Trophoblast cell (in vitro differentiated cells and primary cell): ENCODE results near the gene THRA.

ENCODE experiments used
- DNase-seq, 2 donors: peaks; one replicate each; pipeline ENCODE4 v3.0.0-alpha.2; 2016
- H2AFZ ChIP-seq: 2 replicates; pipeline ENCODE4 v1.6.1; 2013; ENCODE audit warnings: low read length, moderate library complexity, mild to moderate bottlenecking; ENCODE audit not compliant: insufficient read depth, poor library complexity
- H2AK5ac ChIP-seq: 2 replicates; pipeline ENCODE4 v1.6.1; 2013; ENCODE audit warnings: mild to moderate bottlenecking, low read length
- H2BK120ac ChIP-seq: 2 replicates; pipeline ENCODE4 v1.6.1; 2013; ENCODE audit warnings: low read length, mild to moderate bottlenecking, moderate library complexity; ENCODE audit not compliant: insufficient read depth, poor library complexity
- H2BK12ac ChIP-seq: 2 replicates; pipeline ENCODE4 v1.6.1; 2013; ENCODE audit warnings: mild to moderate bottlenecking, low read length, moderate library complexity
- H2BK5ac ChIP-seq: 2 replicates; pipeline ENCODE4 v1.6.1; 2013; ENCODE audit warnings: low read length, low read depth, moderate library complexity, mild to moderate bottlenecking; ENCODE audit not compliant: poor library complexity
- H3K14ac ChIP-seq: 2 replicates; pipeline ENCODE4 v1.6.1; 2013; ENCODE audit warnings: mild to moderate bottlenecking, low read length
- H3K18ac ChIP-seq: 2 replicates; pipeline ENCODE4 v1.6.1; 2013; ENCODE audit warnings: mild to moderate bottlenecking, low read length
- H3K23ac ChIP-seq: 2 replicates; pipeline ENCODE4 v1.6.1; 2013; ENCODE audit warnings: low read length
- H3K27ac ChIP-seq: 2 replicates; pipeline ENCODE4 v1.5.1; 2013; ENCODE audit warnings: low read depth, mild to moderate bottlenecking, inconsistent platforms, low read length, moderate library complexity
- H3K27me3 ChIP-seq: 2 replicates; pipeline ENCODE4 v1.6.1; 2013; ENCODE audit warnings: inconsistent platforms, mild to moderate bottlenecking, low read length, moderate library complexity; ENCODE audit not compliant: insufficient read depth
- H3K36me3 ChIP-seq, 2 experiments: 1 replicate in 1 of 2; 2 replicates in 1 of 2; pipeline ENCODE4 v1.6.1; 2013; ENCODE audit warnings: low read length in 2 of 2, mild to moderate bottlenecking in 2 of 2, moderate library complexity in 1 of 2; ENCODE audit not compliant: insufficient read depth in 2 of 2, control insufficient read depth in 1 of 2
- H3K4ac ChIP-seq: 2 replicates; pipeline ENCODE4 v1.6.1; 2013; ENCODE audit warnings: low read depth, mild to moderate bottlenecking, low read length, moderate library complexity
- H3K4me1 ChIP-seq, 2 experiments: 1 replicate in 1 of 2; 2 replicates in 1 of 2; pipeline ENCODE4 v1.6.1; 2013; ENCODE audit warnings: low read length in 2 of 2, mild to moderate bottlenecking in 2 of 2, moderate library complexity in 1 of 2; ENCODE audit not compliant: insufficient read depth in 2 of 2, control insufficient read depth in 1 of 2
- H3K4me2 ChIP-seq: 2 replicates; pipeline ENCODE4 v1.6.1; 2013; ENCODE audit warnings: inconsistent platforms, mild to moderate bottlenecking, low read length, moderate library complexity
- H3K4me3 ChIP-seq: 2 replicates; pipeline ENCODE4 v1.5.1; 2013; ENCODE audit warnings: mild to moderate bottlenecking, low read depth, low read length, inconsistent platforms
- H3K79me1 ChIP-seq: one replicate; pipeline ENCODE4 v1.6.1; 2013; ENCODE audit warnings: low read length
- H3K79me2 ChIP-seq: 2 replicates; pipeline ENCODE4 v1.6.1; 2013; ENCODE audit warnings: low read length, mild to moderate bottlenecking; ENCODE audit not compliant: control insufficient read depth, insufficient read depth, poor library complexity
- H3K9ac ChIP-seq: 2 replicates; pipeline ENCODE4 v1.6.1; 2013; ENCODE audit warnings: mild to moderate bottlenecking, low read length
- H3K9me3 ChIP-seq: 2 replicates; pipeline ENCODE4 v1.6.1; 2013; ENCODE audit warnings: low read depth, mild to moderate bottlenecking, control low read depth, inconsistent platforms, low read length; ENCODE audit not compliant: insufficient read depth
- H4K12ac ChIP-seq: 2 replicates; pipeline ENCODE4 v1.6.1; 2013; ENCODE audit warnings: low read depth, mild to moderate bottlenecking, low read length, moderate library complexity
- H4K8ac ChIP-seq: 2 replicates; pipeline ENCODE4 v1.6.1; 2013; ENCODE audit warnings: low read depth, mild to moderate bottlenecking, low read length, moderate library complexity
- H4K91ac ChIP-seq: one replicate; pipeline ENCODE4 v1.6.1; 2013; ENCODE audit warnings: low read depth, mild to moderate bottlenecking, low read length, moderate library complexity
- WGBS: extraction: QIAGEN DNeasy Blood & Tissue Kit; methylation state at CpG from one replicate; pipeline ENCODE4 v1.1.7; 2013; ENCODE audit warnings: missing lambda C conversion rate; ENCODE audit not compliant: insufficient read length, insufficient coverage; ENCODE audit errors: extremely low coverage; 5-methylcytosine and 5-hydroxymethylcytosine counted together

The THRA gene

DNA sequence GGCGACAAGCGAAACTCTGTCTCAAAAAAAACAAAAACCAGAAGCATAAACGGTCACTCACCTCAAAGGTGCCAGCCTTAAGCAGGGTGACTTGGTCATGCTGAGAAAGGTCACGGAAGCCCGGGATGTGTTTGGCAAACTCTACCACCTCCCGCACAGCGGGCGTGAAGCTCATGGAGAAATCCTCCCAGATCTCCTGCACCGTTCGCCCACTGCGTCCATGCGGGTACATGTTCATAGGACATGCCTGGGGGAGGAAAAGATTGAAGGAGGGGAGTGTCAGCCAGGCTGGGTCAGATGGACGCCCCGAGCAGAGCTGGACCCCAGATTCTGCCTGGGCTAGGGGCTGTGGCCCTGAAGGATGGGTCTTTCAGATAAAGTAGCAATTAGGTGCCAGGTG lies 32.1 kb downstream of the THRA start:
- no peak overlapping the region for H3K4me3 ChIP-seq
- no peak overlapping the region for H2AK5ac ChIP-seq
- no peak overlapping the region for H3K4me2 ChIP-seq
- no peak overlapping the region for H3K9ac ChIP-seq
- H3K27me3 ChIP-seq, result no peaks in the 10 kb centered on the region
- H2BK12ac ChIP-seq, result no peak overlapping the region
- no peak overlapping the region for H4K91ac ChIP-seq
- no peak overlapping the region for H3K18ac ChIP-seq
- no peak for DNase-seq
- H4K8ac ChIP-seq, result no peak overlapping the region
- WGBS, result no CpG with 5 or more reads among the region's 14 CpGs
- H2BK120ac ChIP-seq, result no peak overlapping the region
- no peak overlapping the region for H3K4ac ChIP-seq
- H3K9me3 ChIP-seq, result peaks cover 2% of the 10 kb centered on the region
- H2AFZ ChIP-seq, result no peak overlapping the region
- peaks cover 14 to 21% of the 10 kb centered on the region in 2 experiments for H3K4me1 ChIP-seq
- no peak overlapping the region for H2BK5ac ChIP-seq
- H3K14ac ChIP-seq, result no peak overlapping the region
- peaks cover 5% of the 10 kb centered on the region for H3K79me1 ChIP-seq
- no peak overlapping the region for H3K27ac ChIP-seq
- H3K23ac ChIP-seq, result no peak overlapping the region
- peaks cover 13% of the 10 kb centered on the region in 2 experiments for H3K36me3 ChIP-seq
- no peak overlapping the region for H4K12ac ChIP-seq
- no peaks in the 10 kb centered on the region for H3K79me2 ChIP-seq

DNA sequence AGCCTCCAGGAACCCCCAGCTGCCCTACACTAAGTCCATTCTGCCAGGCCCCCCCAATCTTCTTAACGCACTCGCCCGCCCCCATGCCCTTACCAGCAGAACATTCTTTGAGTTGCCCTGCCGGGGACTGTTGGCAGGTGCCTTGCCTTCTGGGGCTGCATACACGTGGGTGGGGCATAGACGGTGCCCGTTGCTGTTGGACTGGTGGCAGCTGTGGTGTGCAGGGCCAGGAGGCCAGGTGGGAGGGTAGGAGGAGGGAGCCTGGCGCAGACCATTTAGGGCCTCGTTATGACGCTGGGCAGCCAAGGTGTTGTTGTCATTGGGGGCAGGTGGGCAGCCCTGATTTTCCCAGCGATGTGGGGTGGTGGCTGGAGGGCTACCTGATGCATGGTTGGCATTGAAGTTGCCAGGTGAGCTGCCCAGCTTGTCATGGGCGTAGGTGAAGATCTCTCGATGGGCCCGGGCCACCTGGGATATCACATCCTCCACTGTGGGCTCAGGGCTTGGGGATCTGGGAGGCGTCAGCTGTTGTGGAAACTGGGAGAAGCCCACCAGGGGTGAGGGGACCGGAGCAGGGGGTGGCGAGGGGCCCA lies 32.7 kb downstream of the THRA start:
- WGBS, result no CpG with 5 or more reads among the region's 17 CpGs
- H3K4me2 ChIP-seq, result no peak overlapping the region
- H2AFZ ChIP-seq, result no peak overlapping the region
- no peak overlapping the region for H3K14ac ChIP-seq
- no peak overlapping the region for H3K23ac ChIP-seq
- H3K79me2 ChIP-seq, result no peaks in the 10 kb centered on the region
- no peak overlapping the region for H2BK5ac ChIP-seq
- H3K4me1 ChIP-seq, result peaks cover 18 to 27% of the 10 kb centered on the region in 2 experiments
- no peak overlapping the region for H4K8ac ChIP-seq
- no peak overlapping the region for H3K4ac ChIP-seq
- no peak overlapping the region for H3K18ac ChIP-seq
- H3K27me3 ChIP-seq, result no peaks in the 10 kb centered on the region
- peaks cover 13% of the 10 kb centered on the region in 2 experiments for H3K36me3 ChIP-seq
- no peak overlapping the region for H2BK120ac ChIP-seq
- no peak overlapping the region for H4K91ac ChIP-seq
- peaks cover 7% of the 10 kb centered on the region for H3K79me1 ChIP-seq
- DNase-seq, result no peak
- no peak overlapping the region for H3K4me3 ChIP-seq
- H4K12ac ChIP-seq, result no peak overlapping the region
- H3K9me3 ChIP-seq, result peaks cover 2% of the 10 kb centered on the region
- no peak overlapping the region for H2BK12ac ChIP-seq
- H2AK5ac ChIP-seq, result no peak overlapping the region
- H3K9ac ChIP-seq, result no peak overlapping the region
- H3K27ac ChIP-seq, result no peak overlapping the region

DNA sequence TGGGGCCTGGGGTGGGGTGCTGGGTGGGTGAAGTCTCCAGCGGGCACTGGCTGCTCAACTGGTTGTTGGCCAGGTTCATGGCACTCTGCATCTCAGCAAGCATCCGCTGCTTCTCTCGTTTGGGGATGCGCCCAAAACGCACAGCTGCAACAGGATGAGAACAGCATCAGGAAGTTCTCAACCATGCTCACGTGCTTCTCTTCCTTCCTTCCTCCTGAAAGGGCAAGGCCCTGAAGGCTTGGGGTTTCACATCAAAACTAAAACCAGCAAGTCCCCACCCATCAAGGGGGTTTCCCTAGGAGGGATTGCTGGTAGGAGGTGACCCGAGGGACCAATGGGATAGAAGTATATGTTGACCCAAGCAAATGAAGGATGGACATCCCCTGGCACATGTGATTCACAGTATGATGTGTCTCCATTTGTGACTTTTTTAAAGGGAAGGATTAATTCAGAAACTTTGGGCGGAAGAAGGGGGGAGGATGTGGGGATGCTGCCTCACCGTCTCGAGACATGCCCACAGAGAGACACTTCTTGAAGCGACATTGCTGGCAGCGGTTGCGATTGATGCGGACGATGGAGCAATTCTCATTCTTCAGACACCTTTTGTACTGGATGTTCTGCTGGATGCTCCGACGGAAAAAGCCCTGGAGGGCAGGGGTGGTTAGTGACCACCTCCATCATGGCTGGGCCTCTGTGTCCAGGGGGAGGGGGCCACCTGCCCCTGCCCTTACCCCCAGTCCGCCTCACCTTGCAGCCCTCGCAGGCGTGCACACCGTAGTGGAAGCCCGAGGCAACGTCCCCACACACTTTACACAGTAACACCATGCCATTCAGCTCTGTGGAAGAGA lies 33.4 kb downstream of the THRA start:
- peaks cover 2% of the 10 kb centered on the region for H3K9me3 ChIP-seq
- H3K23ac ChIP-seq, result no peak overlapping the region
- H3K14ac ChIP-seq, result no peak overlapping the region
- no peak overlapping the region for H2BK120ac ChIP-seq
- H3K9ac ChIP-seq, result no peak overlapping the region
- H3K79me1 ChIP-seq, result peaks cover 11% of the 10 kb centered on the region
- H3K27me3 ChIP-seq, result no peaks in the 10 kb centered on the region
- no peak overlapping the region for H2AK5ac ChIP-seq
- no peak overlapping the region for H2BK5ac ChIP-seq
- H3K4ac ChIP-seq, result no peak overlapping the region
- no peak overlapping the region for H3K27ac ChIP-seq
- DNase-seq, result peak; percentile 41 to 42
- no peak overlapping the region for H4K91ac ChIP-seq
- peaks cover 13% of the 10 kb centered on the region in 2 experiments for H3K36me3 ChIP-seq
- no peak overlapping the region for H3K18ac ChIP-seq
- peaks cover 18 to 30% of the 10 kb centered on the region in 2 experiments for H3K4me1 ChIP-seq
- H3K79me2 ChIP-seq, result no peaks in the 10 kb centered on the region
- H2AFZ ChIP-seq, result no peak overlapping the region
- no CpG with 5 or more reads among the region's 23 CpGs for WGBS
- no peak overlapping the region for H4K8ac ChIP-seq
- H3K4me3 ChIP-seq, result no peak overlapping the region
- no peak overlapping the region for H2BK12ac ChIP-seq
- no peak overlapping the region for H4K12ac ChIP-seq
- no peak overlapping the region for H3K4me2 ChIP-seq

DNA sequence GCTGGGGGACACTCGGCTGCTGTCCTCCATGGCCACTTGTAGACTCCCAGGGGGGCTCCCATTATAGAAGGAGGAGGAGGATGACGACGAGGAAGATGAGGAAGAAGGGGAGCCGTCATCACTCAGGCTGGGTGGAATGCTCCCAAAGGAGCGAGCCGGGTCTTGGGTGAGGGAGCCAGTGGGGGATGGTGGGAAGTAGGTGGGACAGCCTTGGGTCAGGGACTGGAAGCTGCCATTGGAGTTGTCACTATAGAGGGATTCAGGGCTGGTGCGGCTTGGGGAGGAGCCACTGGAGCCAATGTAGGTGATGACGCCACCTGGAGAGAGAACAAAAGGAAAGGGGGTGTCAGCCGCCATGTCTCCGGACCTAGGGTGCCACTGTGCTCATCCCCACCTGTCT lies 34.3 kb downstream of the THRA start:
- Histone ChIP-seq H3K27me3 (no peaks in the 10 kb centered on the region), H3K4me3 (no peak overlapping the region), H3K36me3 (peaks cover 13% of the 10 kb centered on the region in 2 experiments), H2AK5ac (no peak overlapping the region), H3K14ac (no peak overlapping the region), H3K9ac (no peak overlapping the region), H4K91ac (no peak overlapping the region), H3K18ac (no peak overlapping the region), H3K79me1 (peaks cover 11% of the 10 kb centered on the region), H3K23ac (no peak overlapping the region), H2BK12ac (no peak overlapping the region), H4K8ac (no peak overlapping the region), H3K4ac (no peak overlapping the region), H2AFZ (no peak overlapping the region), H2BK5ac (no peak overlapping the region), H3K27ac (no peak overlapping the region), H2BK120ac (no peak overlapping the region), H3K9me3 (peaks cover 2% of the 10 kb centered on the region), H3K79me2 (no peaks in the 10 kb centered on the region), H4K12ac (no peak overlapping the region), H3K4me2 (no peak overlapping the region), H3K4me1 (peaks cover 18 to 32% of the 10 kb centered on the region in 2 experiments)
- no peak for DNase-seq
- WGBS, result no CpG with 5 or more reads among the region's 10 CpGs
